Neural cell (in vitro differentiated cells): ENCODE data around the gene PCLO.

Experiments used
- EZH2 ChIP-seq: fragments of 200-600, 300-800 bp; shearing (Covaris generic), sonication (generic); IDR thresholded peaks from 2 replicates; pipeline ENCODE4 v1.6.1; 2014; ENCODE audit warnings: antibody characterized with exemption, low read length, borderline replicate concordance, mild to moderate bottlenecking; ENCODE audit not compliant: insufficient read depth, poor library complexity, severe bottlenecking
- POLR2AphosphoS5 ChIP-seq: IDR thresholded peaks from 2 replicates; pipeline ENCODE4 v1.6.1; 2012
- RAD21 ChIP-seq: fragments of 450-650 bp; conservative IDR thresholded peaks from 2 replicates; pipeline ENCODE4 v1.6.1; 2014; ENCODE audit warnings: antibody characterized with exemption, mild to moderate bottlenecking, moderate library complexity
- SMC3 ChIP-seq: fragments of 450-650 bp; conservative IDR thresholded peaks from 2 replicates; pipeline ENCODE4 v1.6.1; 2014; ENCODE audit warnings: antibody characterized with exemption, mild to moderate bottlenecking, moderate library complexity; ENCODE audit not compliant: poor library complexity
- TAF1 ChIP-seq: IDR thresholded peaks from 2 replicates; pipeline ENCODE4 v1.6.1; 2012; ENCODE audit warnings: low read depth
- TF ChIP-seq, protein P1 (sequence below): fragments of 450-650 bp; IDR thresholded peaks from 2 replicates; pipeline ENCODE4 v1.5.1; 2014; ENCODE audit warnings: antibody characterized with exemption, mild to moderate bottlenecking, moderate library complexity; ENCODE audit not compliant: poor library complexity, severe bottlenecking

DNA sequence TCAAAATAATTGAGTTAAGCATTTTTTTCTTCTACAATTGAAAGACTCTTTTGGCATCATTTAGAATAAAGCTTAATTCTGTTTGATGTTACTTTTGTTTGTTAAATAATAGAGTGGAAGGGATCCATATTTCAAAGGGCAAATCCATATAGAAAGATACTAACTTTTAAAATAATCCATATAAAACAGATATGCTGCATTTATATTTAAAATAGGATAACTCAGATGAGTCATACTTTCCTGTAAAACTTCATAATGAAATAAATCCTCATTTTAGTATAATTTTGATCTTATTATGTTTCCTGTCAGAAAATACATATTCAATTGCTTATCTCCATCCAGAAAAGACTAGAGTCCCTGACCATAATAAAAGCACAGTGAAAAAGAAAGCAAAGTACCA is 323.6 kb downstream of the PCLO start:
- TF ChIP-seq TAF1 (no peak), SMC3 (no peak), RAD21 (no peak), EZH2 (no peak), POLR2AphosphoS5 (no peak)
- TF ChIP-seq, protein P1, sequence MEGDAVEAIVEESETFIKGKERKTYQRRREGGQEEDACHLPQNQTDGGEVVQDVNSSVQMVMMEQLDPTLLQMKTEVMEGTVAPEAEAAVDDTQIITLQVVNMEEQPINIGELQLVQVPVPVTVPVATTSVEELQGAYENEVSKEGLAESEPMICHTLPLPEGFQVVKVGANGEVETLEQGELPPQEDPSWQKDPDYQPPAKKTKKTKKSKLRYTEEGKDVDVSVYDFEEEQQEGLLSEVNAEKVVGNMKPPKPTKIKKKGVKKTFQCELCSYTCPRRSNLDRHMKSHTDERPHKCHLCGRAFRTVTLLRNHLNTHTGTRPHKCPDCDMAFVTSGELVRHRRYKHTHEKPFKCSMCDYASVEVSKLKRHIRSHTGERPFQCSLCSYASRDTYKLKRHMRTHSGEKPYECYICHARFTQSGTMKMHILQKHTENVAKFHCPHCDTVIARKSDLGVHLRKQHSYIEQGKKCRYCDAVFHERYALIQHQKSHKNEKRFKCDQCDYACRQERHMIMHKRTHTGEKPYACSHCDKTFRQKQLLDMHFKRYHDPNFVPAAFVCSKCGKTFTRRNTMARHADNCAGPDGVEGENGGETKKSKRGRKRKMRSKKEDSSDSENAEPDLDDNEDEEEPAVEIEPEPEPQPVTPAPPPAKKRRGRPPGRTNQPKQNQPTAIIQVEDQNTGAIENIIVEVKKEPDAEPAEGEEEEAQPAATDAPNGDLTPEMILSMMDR = no peak
